Kasumi-1 (cell line): Measurements from ENCODE around the gene XRCC3.

ENCODE experiments used
- DNase-seq, 2 experiments: peaks; one replicate each; lab custom pipeline; 2025; lab: John Stamatoyannopoulos, UW

Gene XRCC3

GRCh38 chr14:103738701-103739451 lies 23.6 kb upstream of the XRCC3 start:
- no peak for DNase-seq

GRCh38 chr14:103738166-103738565 lies 22.9 kb upstream of the XRCC3 start:
- no peak for DNase-seq

GRCh38 chr14:103737432-103738045 lies 22.3 kb upstream of the XRCC3 start:
- DNase-seq: no peak

- no peak for DNase-seq
Measured at GRCh38 chr14:103736546-103737431, 21.5 kb upstream of the XRCC3 start.

GRCh38 chr14:103735815-103736545 lies 20.7 kb upstream of the XRCC3 start:
- no peak for DNase-seq

GRCh38 chr14:103735439-103735814 lies 20.2 kb upstream of the XRCC3 start:
- DNase-seq: no peak

GRCh38 chr14:103735022-103735421 lies 19.8 kb upstream of the XRCC3 start:
- no peak for DNase-seq

GRCh38 chr14:103734081-103734888 lies 19.0 kb upstream of the XRCC3 start:
- no peak for DNase-seq

- DNase-seq: no peak
Measured at GRCh38 chr14:103733651-103734050, 18.4 kb upstream of the XRCC3 start.

GRCh38 chr14:103732868-103733620 lies 17.8 kb upstream of the XRCC3 start:
- no peak for DNase-seq

- no peak for DNase-seq
Measured at GRCh38 chr14:103731916-103732867, 16.9 kb upstream of the XRCC3 start.

GRCh38 chr14:103731481-103731880 lies 16.2 kb upstream of the XRCC3 start:
- no peak for DNase-seq

- no peak for DNase-seq
Measured at GRCh38 chr14:103730490-103731035, 15.3 kb upstream of the XRCC3 start.

GRCh38 chr14:103729496-103730448 lies 14.5 kb upstream of the XRCC3 start:
- no peak for DNase-seq

- DNase-seq: no peak
Measured at GRCh38 chr14:103728721-103729120, 13.5 kb upstream of the XRCC3 start.

- no peak for DNase-seq
Measured at GRCh38 chr14:103728141-103728540, 12.9 kb upstream of the XRCC3 start.

GRCh38 chr14:103727313-103727980 lies 12.2 kb upstream of the XRCC3 start:
- no peak for DNase-seq
